HG03457 (cell line): Measurements from ENCODE around the gene CCDC15.
"Not testable (repeated sequence)": the region's sequence is repeated elsewhere in the genome, so short reads cannot be mapped to it uniquely, and the experiment has no call there.

ENCODE experiments used
- ATAC-seq: cut with Tn5 transposase; IDR thresholded peaks from one replicate; pipeline ENCODE4 v1.9.1; 2021; ENCODE audit warnings: moderate number of reproducible peaks; ENCODE audit not compliant: unreplicated experiment

Gene CCDC15

DNA sequence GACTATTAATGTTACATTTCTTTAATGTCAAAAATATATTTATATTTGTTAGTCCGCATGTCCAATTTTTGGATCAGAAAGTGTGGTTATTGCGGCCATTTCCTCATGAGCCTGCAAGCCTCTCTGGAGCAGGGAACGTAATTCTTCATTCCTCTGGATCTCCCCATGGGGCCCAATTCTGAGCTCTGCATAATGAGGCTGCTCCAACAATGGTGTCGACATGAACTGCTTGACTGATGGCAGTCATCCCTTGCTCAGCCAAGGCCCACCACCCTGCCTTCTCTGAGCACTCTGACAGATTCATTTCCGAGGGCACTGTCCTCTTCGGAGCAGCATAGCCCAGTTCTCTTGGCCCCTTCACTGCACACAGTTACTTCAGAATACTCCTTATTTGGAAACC is 15.0 kb upstream of the CCDC15 start:
- no peak for ATAC-seq

DNA sequence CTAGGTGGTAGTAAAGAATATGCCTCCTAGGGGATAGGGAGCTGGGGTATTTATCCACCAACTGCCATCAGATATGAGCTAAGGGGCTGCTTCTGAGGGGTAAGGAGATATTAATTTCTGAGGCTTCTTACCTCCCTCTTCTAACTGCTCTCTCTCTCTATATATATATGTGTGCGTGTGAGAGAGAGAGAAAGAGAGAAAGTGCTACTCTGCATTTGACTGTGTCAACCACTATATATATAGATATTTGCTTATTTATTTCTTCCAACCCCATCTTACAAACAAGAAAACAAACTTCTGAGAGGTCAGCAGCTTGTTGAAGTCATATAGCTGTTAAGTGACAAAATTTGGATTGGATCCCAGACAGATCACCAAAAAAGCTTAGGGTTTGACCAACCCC is 12.3 kb upstream of the CCDC15 start:
- no peak for ATAC-seq

DNA sequence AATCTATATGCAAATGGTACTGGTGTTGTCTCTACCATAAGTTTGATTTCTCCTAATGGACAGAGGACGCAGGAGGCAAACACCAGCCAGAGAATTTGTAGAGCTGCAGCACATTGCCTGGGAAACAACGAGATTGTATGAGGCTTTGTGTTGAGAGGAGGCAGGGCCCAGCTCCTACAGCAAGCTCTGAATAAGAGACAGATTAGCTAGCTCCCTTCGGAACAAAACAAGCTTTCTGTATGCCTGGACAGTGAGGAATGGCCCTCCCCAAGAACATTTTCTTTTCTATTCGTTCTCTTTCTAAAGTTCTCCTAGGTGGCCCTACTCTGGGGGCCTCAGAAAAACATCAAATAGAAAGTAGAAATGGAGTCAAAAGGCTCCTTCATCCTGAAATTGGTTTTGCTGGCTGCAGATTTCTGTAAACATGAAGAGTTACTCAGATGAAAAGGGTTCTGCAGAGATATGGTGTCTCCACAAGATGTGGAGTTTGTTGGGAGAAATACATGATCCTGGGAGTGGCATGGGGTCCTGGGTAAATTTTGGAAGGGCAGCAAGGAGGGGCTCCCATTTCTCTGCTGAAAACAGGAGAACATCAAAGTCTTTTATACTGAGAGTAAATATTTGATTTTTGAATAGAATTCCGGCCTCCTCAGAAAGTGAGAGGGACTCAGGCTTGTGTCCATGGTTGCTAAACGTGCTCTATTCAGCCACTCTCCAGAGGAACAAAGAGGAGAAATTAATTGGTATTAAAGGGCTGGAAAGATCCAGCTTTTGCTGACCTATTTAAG is 11.3 kb upstream of the CCDC15 start:
- no peak for ATAC-seq

DNA sequence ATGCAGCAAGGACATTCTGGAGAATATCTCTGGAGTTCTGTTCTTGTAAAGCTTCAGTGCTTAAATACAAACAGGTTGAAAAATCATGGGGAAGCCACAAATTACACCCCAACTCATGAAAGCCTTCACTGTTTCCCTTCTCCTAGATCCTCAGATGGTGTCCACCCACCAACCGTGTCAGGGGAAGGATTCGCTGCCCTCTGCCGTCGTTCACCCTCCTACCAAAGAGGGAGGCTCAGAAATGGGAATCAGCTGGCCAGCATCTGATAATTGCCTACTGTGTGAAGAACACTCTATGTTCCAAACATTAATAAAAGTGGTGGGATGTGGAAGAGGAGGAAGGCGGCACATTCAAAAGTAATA is 10.8 kb upstream of the CCDC15 start:
- no peak for ATAC-seq

DNA sequence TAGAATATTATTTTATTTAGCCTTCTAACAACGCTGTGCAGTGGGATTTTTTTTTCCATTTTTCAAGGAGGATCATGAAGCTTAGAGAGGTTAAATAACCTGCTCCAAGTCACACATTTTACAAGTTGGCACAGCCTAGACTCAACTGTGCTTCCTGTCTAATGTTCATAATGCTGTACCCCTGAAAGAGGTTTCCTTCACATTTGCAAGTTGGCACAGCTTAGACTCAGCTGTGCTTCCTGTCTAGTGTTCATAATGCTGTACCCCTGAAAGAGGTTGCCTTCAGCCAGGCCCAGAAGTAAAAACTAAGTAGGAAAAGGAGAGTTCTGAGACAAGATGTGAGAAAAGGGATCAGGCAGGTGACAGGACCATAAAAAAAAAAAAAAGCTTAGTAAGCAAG is 10.3 kb upstream of the CCDC15 start:
- no peak for ATAC-seq

DNA sequence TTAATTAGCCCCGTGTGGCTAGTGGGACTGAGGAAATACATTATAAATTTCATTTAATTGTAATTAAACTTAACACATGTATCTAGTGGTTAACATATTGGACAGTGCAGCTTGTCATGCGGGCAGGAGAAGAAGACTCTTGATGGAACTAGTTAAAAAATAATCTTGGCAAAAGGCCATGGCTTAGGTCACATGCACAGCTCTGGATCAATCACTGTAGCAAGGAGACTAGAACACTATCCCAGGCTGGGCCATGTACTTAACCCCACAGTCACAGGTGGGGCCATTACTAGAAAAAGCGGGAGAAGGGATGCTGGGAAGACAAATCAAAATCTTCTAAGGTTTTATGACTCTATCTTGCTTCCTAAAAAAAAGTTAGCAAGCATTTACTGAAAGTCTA is 9.4 kb upstream of the CCDC15 start:
- no peak for ATAC-seq

DNA sequence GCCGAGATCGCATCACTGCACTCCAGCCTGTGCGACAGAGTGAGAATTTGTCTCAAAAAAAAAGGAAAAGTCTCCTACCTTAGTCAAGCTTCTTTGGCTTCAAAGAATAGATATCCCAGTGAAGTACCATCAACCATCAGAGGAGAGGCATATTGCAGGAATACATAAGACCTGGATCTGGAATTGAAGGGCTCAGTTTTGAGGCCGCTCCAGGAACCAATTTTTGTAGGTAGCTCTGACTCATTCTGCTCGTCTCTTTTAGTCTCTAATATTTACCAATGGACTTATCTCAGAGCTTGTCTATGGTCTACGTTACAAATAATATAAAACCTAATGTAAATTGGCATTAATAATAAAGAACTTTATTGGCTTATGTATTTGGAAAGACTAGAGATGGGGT is 8.2 kb upstream of the CCDC15 start:
- no peak for ATAC-seq

DNA sequence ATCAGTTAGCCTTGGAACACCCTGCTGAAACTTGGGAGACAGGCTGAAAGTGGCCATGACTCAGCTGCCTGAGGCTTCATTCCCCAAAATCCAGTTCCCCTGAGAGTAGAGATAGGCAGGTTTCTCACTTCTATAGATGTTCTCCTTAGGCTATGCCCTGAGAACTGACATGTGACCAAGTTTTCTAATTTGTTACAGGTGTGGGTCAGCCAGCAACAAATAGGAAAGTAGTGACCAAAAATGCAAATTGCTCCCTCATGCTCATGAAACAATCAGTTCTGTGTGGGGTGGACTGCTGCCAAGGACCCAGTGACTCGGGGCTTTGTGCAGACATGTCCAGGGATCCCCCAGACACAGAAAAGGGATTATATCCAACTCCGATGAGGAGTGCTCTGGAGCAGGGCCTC is 7.3 kb upstream of the CCDC15 start:
- ATAC-seq, result no peak

DNA sequence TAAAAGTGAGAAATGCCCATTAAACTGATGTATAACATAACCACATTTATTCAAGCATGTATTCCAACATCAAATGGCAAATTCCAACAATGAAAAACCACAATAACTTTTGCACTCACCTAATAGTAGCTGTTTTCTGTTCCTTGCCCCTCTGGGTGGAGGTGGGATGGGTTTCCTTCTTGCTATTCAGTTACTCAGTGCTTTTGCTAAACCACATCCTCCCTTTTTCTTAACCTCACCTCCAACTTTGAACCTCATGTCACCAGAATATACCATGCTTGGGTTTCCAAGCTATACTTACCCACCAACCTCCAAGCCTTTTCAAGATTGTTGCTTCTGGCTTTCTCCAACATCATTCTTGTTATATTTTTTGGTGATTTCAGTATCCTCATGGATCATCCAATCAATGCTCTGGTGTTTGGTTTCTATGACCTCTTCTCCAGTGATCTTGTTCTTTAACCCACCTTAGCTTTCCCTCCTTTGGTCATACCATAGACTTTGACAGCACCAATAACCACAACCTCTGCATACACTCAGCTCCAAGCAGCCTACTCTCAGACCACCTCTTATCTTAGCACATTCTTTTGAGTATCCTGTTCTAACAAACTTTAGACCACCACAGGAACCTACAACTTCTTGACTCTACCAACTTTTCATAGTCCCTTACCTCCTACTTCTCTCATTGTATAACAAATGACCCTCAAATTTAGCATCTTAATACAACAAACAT is 3.2 kb upstream of the CCDC15 start:
- no peak for ATAC-seq

DNA sequence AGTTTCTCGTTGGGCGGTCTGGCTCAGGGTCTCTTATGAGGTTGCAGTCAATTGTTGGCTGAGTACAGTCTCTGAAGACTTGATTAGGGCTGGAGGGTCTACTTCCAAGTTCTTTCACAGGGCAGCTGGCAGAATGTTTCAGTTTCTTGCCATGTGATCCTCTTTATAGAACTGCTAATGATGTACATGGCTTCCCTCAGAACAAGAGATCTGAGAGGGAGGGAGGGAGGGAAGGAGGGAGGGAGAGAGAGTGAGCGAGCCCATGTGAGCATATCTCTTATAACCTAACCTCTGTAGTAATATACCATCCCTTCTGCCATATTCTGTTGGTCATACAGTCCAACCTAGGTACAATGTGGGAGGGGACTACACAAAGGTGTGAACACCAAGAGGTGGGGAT is 2.7 kb upstream of the CCDC15 start:
- no peak for ATAC-seq

DNA sequence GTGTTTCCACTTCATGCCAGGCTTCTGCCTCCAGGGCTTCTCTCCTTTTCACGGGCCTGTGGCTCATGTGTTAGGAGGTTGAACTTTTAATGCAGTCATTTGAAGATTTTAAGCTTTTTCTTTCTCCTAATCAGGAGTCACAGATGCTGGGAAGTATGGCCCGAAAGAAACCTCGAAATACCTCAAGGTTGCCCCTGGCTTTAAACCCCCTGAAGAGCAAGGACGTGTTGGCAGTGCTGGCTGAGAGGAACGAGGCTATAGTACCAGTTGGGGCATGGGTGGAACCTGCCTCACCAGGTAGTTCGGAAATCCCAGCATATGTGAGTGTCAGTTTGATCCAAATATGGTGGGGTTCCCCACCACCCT is 571 bp downstream of the CCDC15 start:
- ATAC-seq, result no peak

DNA sequence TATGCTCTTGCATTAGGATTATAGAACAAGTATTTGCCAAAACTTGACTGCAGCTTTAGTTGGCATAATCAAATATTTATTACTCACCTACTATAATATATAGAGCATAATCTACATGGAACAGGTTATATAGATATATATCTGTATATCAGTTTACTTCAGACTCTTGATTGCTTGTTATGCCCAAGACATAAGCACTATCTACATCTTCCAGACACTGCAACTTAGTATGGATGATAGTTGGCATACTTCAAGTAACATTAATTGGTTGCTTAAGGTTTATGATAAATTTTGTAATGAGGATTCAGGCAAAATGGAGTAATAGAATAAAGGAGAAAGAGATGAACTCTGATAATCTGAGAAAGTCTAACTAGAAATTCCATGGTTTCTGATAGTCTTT is 1.0 kb downstream of the CCDC15 start:
- ATAC-seq, result no peak

DNA sequence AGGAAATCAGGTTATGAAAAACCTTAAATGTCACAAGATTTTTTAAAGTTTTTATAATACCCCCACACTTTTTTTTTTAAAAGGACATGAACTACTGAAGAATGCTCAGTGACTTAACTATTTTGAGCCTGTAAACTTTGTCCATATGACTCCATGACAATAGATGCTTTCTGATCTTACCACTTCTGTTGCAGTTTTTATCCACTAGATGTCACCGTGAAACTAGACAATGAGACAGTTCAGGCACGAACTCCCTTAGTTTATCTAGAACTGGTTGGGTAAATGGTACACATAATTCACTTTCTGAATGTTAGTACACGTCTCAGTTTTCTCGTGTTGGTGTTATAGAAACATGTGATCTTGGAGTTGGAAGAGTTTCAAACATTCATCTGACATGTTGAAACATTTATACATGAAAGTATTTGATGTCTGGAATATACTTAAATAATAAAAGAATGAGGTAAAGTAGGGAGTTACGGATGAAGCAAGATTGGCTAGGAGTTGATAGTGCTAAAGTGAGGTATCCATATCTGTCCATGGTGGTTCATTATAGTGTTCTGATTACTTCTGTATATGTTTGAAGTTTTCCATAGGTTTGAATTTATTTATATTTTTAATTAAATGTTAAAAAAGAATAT is 8.1 kb downstream of the CCDC15 start:
- ATAC-seq, result peak; percentile 84

DNA sequence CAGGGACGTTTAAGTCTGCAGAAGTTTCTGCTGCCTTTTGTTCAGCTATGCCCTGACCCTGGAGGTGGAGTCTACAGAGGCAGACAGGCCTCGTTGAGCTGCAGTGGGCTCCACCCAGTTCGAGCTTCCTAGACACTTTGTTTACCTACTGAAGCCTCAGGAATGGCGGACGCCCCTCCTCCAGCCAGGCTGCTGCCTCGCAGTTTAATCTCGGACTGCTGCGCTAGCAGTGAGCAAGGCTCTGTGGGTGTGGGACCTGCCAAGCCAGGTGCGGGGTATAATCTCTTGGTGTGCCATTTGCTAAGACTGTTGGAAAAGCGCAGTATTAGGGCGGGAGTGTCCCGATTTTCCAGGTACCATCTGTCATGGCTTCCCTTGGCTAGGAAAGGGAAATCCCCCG is 14.2 kb downstream of the CCDC15 start:
- not testable (repeated sequence) for ATAC-seq

DNA sequence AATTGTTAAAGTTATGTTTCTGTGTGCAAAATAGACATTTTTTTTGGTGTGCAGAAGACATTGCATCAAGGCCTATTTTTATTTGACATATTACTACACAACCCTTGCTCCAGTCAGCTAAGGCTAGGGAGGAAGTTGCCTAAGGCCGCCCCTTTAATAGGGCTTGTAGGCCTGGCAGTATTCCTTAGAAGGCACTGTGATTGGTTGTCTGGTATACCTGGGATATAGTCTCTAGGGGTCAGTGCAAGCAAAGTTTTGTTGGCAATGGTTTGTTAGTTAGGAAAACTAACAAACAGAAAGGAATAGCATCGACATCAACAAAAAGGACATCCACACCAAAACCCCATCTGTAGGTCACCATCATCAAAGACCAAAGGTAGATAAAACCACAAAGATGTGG is 16.9 kb downstream of the CCDC15 start:
- ATAC-seq, result no peak

DNA sequence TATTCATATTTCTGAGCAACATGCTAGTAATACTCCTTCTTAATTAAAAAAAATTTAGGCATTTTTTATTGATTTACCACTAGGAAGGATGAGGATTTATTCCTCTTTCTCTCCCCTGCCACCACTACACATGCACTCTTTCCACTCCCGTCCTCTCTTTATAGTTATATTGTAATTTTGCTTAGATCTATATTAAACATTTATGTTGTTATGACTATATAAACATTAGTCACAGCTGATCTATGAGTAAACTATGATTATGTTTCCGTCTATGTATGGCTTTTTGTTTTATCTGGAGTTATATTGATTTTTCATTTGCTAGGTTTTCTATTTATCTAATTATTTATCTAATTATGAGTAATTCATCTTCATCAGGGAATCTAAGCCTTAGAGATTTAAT is 17.8 kb downstream of the CCDC15 start:
- ATAC-seq, result no peak

DNA sequence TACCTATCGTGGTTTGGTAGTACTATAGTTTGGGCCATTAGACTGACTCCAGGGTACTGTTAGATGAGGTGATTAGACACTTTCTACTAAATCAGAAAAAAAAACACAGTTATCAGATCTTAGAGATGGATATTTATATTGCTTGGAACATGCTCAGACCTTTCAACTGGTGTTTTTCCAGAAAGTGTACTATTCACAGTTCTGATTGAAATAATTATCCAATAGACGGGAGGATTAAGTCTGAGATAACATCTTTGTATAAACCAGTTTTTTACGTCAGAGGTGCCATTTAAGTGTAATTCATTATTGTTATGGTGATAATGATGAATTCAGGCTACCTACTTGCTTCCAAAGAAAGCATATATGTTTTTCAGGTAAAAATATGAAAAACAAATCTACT is 22.5 kb downstream of the CCDC15 start:
- ATAC-seq, result no peak

DNA sequence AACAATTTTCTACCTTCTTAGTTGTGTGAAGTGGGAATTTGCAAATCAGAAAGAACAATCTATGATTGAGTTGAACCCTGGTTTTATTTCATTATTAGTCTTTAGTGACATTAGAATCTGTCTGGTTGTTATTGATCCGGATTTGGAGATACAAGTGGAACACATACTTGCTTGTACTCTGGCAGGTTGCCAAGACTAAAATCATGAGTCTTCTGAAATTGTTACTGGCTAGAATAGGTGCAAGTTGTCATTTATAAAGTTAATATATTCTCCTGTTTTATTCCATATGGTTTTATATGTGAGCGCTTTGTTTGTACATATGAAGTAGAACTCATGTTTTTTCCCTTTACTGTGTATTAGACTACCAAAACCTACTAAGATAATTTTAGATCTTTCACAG is 23.0 kb downstream of the CCDC15 start:
- ATAC-seq, result no peak

DNA sequence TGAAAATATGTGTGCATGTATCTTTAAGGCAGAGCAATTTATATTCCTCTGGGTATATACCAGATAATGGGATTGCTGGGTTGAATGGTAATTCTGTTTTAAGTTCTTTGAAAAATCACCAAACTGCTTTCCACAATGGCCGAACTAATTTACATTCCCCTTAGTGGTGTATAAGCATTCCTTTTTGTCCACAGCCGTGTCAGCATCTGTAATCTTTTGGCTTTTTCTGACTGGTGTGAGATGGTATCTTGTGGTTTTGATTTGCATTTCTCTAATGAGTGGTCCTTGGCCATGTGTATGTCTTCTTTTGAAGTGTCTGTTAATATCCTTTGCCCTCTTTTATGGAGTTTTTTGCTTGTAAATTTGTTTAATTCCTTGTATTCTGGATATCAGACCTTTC is 24.3 kb downstream of the CCDC15 start:
- no peak for ATAC-seq

DNA sequence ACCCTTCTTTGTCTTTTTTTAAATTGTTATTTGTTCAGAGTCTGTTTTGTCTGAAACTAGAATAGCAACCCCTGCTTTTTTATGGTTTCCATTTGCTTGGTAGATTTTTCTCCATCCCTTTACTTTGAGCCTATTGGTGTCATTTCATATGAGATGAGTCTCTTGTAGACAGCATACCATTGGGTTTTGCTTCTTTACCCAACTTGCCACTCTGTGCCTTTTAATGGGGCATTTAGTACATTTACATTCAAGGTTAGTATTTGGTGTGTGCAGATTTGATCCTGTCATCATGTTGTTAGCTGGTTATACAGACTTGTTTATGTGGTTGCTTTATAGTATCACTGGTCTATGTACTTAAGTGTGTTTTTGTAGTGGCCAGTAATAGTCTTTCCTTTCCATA is 28.0 kb downstream of the CCDC15 start:
- ATAC-seq, result no peak

DNA sequence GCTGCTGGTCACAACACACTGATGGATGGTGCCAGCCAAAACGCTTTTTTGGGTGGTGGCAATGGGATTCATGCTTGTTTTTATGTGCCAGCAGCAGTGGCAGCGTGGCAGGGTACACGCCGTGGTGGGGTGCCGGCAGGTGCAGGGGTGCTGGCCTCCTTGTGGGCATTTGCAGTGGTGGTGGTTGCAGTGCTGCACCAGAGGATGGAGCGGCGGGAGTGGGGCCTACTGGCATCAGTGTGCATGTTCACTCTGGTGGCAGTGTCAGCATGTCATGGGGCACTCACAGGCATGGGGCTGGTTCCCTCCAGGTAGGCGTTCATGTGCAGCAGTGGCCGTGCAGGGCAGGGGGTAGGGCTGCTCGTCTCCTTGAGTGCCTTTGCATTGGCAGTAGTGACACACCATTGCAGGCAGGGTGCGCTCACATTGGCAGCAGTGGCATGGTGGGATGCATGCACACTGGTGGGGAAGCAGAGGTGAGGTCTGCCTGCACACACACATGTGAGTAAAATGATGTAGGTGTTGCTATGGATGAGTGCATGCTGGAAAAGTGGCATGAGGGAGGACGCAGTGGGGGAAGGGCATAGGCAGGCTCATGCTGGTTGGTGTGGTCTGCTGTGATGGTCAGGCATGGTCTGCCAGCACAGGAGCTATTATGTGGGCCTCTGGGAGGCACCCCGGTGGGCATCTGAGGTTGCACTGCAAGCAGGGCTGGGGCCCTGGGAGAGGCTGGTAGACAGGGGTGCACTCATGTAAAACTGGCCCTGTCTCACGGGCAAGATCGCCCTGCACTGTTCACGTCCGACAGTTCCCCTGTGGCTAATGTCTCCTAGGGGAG is 29.9 kb downstream of the CCDC15 start:
- ATAC-seq, result no peak

DNA sequence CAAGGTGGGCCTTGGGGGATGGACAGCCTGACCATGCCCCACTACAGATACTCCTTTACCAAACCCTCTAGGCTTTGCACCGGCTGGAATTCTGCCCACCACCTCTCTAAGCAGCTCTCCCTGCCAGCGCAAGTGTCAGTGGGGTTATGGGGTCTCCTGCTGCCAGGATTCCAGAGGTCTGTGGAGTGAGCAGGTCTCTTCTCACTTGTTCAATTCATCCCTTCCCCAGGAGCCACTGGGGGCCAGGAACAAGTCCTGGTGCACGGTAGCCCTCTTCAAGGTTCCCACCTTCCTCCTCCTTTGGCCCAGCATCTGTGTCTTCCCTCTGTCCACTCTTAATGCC is 30.5 kb downstream of the CCDC15 start:
- ATAC-seq, result no peak
